GM18507 (cell line): ENCODE data around the gene PPARG.
A peak's percentile ranks its signal among the peaks of the same experiment; 100 is the strongest.
"Not testable (repeated sequence)": the region's sequence is repeated elsewhere in the genome, so short reads cannot be mapped to it uniquely, and the experiment has no call there.

Source experiments
- DNase-seq: peaks from one replicate; pipeline ENCODE4 v3.0.0; 2011; ENCODE audit warnings: low read depth; ENCODE audit not compliant: insufficient read length; ENCODE audit errors: extremely low spot score
- FAIRE-seq: peaks from 2 replicates; lab custom pipeline; 2011; peaks lifted over from hg19 to GRCh38; lab: Jason Lieb, UNC

Gene PPARG

GRCh38 chr3:12467746-12468145 is 178.9 kb downstream of the PPARG start:
- DNase-seq (no peak), FAIRE-seq (no peak)

GRCh38 chr3:12468276-12468675 is 179.4 kb downstream of the PPARG start:
- FAIRE-seq (no peak), DNase-seq (no peak)

GRCh38 chr3:12468757-12469156 is 179.9 kb downstream of the PPARG start:
- FAIRE-seq (no peak), DNase-seq (no peak)

- not testable (repeated sequence) for DNase-seq
Observed at GRCh38 chr3:12469222-12469621, 180.4 kb downstream of the PPARG start.

GRCh38 chr3:12470111-12470510 is 181.2 kb downstream of the PPARG start:
- DNase-seq (no peak), FAIRE-seq (no peak)

More at GRCh38 chr3:12469222-12469621, 180.4 kb downstream of the PPARG start:
- not testable (repeated sequence) for FAIRE-seq

GRCh38 chr3:12470680-12471079 is 181.8 kb downstream of the PPARG start:
- DNase-seq: no peak
- no peak for FAIRE-seq

GRCh38 chr3:12471241-12471640 is 182.4 kb downstream of the PPARG start:
- no peak for DNase-seq
- no peak for FAIRE-seq

GRCh38 chr3:12472000-12472610 is 183.2 kb downstream of the PPARG start:
- DNase-seq (no peak), FAIRE-seq (no peak)

- no peak for DNase-seq
- no peak for FAIRE-seq
Observed at GRCh38 chr3:12472796-12473195, 183.9 kb downstream of the PPARG start.

- FAIRE-seq (no peak), DNase-seq (no peak)
Observed at GRCh38 chr3:12473511-12473910, 184.6 kb downstream of the PPARG start.

GRCh38 chr3:12476238-12476897 is 187.5 kb downstream of the PPARG start:
- no peak for DNase-seq
- FAIRE-seq: no peak

- no peak for FAIRE-seq
- no peak for DNase-seq
Observed at GRCh38 chr3:12477256-12477655, 188.4 kb downstream of the PPARG start.

- FAIRE-seq (no peak), DNase-seq (no peak)
Observed at GRCh38 chr3:12478326-12478725, 189.5 kb downstream of the PPARG start.

GRCh38 chr3:12479198-12479597 is 190.3 kb downstream of the PPARG start:
- FAIRE-seq: not testable (repeated sequence)

GRCh38 chr3:12479919-12480427 is 191.1 kb downstream of the PPARG start:
- DNase-seq: peak; percentile 53
- FAIRE-seq: peak; percentile 63

More at GRCh38 chr3:12479198-12479597, 190.3 kb downstream of the PPARG start:
- not testable (repeated sequence) for DNase-seq

- FAIRE-seq (no peak), DNase-seq (no peak)
Observed at GRCh38 chr3:12483410-12483809, 194.5 kb downstream of the PPARG start.

- no peak for FAIRE-seq
- no peak for DNase-seq
Observed at GRCh38 chr3:12483872-12484197, 195.0 kb downstream of the PPARG start.
